CD14-positive monocyte (primary cell): ENCODE measurements around the gene NDRG3. TPM values are rescaled to one million over a fixed set of nuclear protein-coding genes. Genes with fewer than 3 reads are reported as not detected.
"Not testable (repeated sequence)": the region's sequence is repeated elsewhere in the genome, so short reads cannot be mapped to it uniquely, and the experiment has no call there.

Source experiments
- DNase-seq, 3 donors: peaks; one replicate each; pipeline ENCODE4 v3.0.0-alpha.2; 2011 to 2022
- H2AFZ ChIP-seq: 2 replicates; pipeline ENCODE4 v1.6.0; 2012; ENCODE audit warnings: mild to moderate bottlenecking, low read depth, low read length, inconsistent platforms; ENCODE audit not compliant: insufficient read depth, poor library complexity, severe bottlenecking
- H3K27ac ChIP-seq, 2 donors: 1 replicate in 1 of 2; 2 replicates in 1 of 2; pipeline ENCODE4 v1.5.1; 2012 to 2013; ENCODE audit warnings: low read length in 2 of 2, control low read depth in 1 of 2, inconsistent platforms in 1 of 2, low read depth in 1 of 2, mild to moderate bottlenecking in 1 of 2
- H3K27me3 ChIP-seq, 2 donors: one replicate each; pipeline versions ENCODE4 v1.6.0 to v1.6.1; 2011 to 2013; ENCODE audit warnings: low read length in 2 of 2; ENCODE audit not compliant: control insufficient read depth in 2 of 2, insufficient read depth in 2 of 2
- H3K36me3 ChIP-seq, 2 donors: replicated peaks in 1 of 2; 1 replicate in 1 of 2; 2 replicates in 1 of 2; pipeline versions ENCODE4 v1.5.1 to v1.6.1; 2012 to 2013; ENCODE audit warnings: low read length in 2 of 2, control low read depth in 1 of 2, inconsistent platforms in 1 of 2, mild to moderate bottlenecking in 1 of 2; ENCODE audit not compliant: insufficient read depth in 2 of 2, control insufficient read depth in 1 of 2
- H3K4me1 ChIP-seq, 2 donors: 1 replicate in 1 of 2; 2 replicates in 1 of 2; pipeline versions ENCODE4 v1.5.1 to v1.6.1; 2012 to 2013; ENCODE audit warnings: low read length in 2 of 2, control low read depth in 1 of 2, inconsistent platforms in 1 of 2, mild to moderate bottlenecking in 1 of 2, moderate library complexity in 1 of 2; ENCODE audit not compliant: insufficient read depth in 2 of 2, control insufficient read depth in 1 of 2
- H3K4me2 ChIP-seq: replicated peaks from 2 replicates; pipeline ENCODE3; 2012; ENCODE audit warnings: low read length, moderate library complexity, mild to moderate bottlenecking; ENCODE audit not compliant: poor library complexity, severe bottlenecking; ENCODE audit errors: extremely low read depth
- H3K4me3 ChIP-seq, 3 experiments: fragments of 200-600 bp in 1 of 3; sonication (generic) in 1 of 3; replicated peaks in 1 of 3; 1 replicate in 2 of 3; 2 replicates in 1 of 3; pipeline ENCODE4 v1.5.1; 2011 to 2013; ENCODE audit warnings: low read length in 3 of 3, mild to moderate bottlenecking in 3 of 3, control low read depth in 2 of 3, low read depth in 2 of 3, inconsistent platforms in 1 of 3, moderate library complexity in 1 of 3
- H3K79me2 ChIP-seq: 2 replicates; pipeline ENCODE4 v1.6.0; 2012; ENCODE audit warnings: mild to moderate bottlenecking, control low read depth, inconsistent platforms, low read length, moderate library complexity; ENCODE audit not compliant: insufficient read depth
- H3K9ac ChIP-seq: 2 replicates; pipeline ENCODE4 v1.6.0; 2017; ENCODE audit warnings: low read length, mild to moderate bottlenecking; ENCODE audit not compliant: insufficient read depth, poor library complexity, severe bottlenecking
- H3K9me3 ChIP-seq, 2 donors: replicated peaks in 1 of 2; 1 replicate in 1 of 2; 2 replicates in 1 of 2; pipeline versions ENCODE4 v1.5.1 to v1.6.1; 2012 to 2013; ENCODE audit warnings: low read length in 2 of 2, control low read depth in 1 of 2; ENCODE audit not compliant: control insufficient read depth in 1 of 2, insufficient read depth in 1 of 2
- H4K20me1 ChIP-seq: 2 replicates; pipeline ENCODE4 v1.6.0; 2012; ENCODE audit warnings: mild to moderate bottlenecking, low read length, control low read depth, moderate library complexity; ENCODE audit not compliant: insufficient read depth
- H3K27ac Mint-ChIP-seq, 7 donors: one replicate each; pipeline ENCODE4 v1.8.0; 2020; ENCODE audit warnings: mild to moderate bottlenecking in 7 of 7, mixed read lengths in 7 of 7, moderate library complexity in 6 of 7, inconsistent platforms in 2 of 7
- H3K27me3 Mint-ChIP-seq, 3 donors: one replicate each; pipeline ENCODE4 v1.8.0; 2021 to 2022; ENCODE audit warnings: low read depth in 3 of 3, mild to moderate bottlenecking in 3 of 3, mixed read lengths in 3 of 3, moderate library complexity in 3 of 3, inconsistent platforms in 1 of 3
- H3K36me3 Mint-ChIP-seq, 2 donors: one replicate each; pipeline ENCODE4 v1.8.0; 2020; ENCODE audit warnings: mixed read lengths in 2 of 2, inconsistent platforms in 1 of 2, mild to moderate bottlenecking in 1 of 2
- H3K4me1 Mint-ChIP-seq: one replicate; pipeline ENCODE4 v1.8.0; 2020; ENCODE audit warnings: mild to moderate bottlenecking, mixed read lengths
- H3K4me3 Mint-ChIP-seq, 2 donors: one replicate each; pipeline ENCODE4 v1.8.0; 2020; ENCODE audit warnings: mild to moderate bottlenecking in 2 of 2, mixed read lengths in 2 of 2, moderate library complexity in 1 of 2
- H3K9me3 Mint-ChIP-seq, 7 donors: one replicate each; pipeline ENCODE4 v1.8.0; 2020 to 2022; ENCODE audit warnings: mixed read lengths in 7 of 7, mild to moderate bottlenecking in 6 of 7, moderate library complexity in 6 of 7, inconsistent platforms in 2 of 7
- CTCF ChIP-seq: fragments of 200-600 bp; IDR thresholded peaks from one replicate; pipeline ENCODE4 v1.8.0; 2022; ENCODE audit warnings: antibody characterized with exemption, mild to moderate bottlenecking
- WGBS: methylation state at CpG from one replicate; pipeline ENCODE4 v1.1.5; 2013; ENCODE audit warnings: missing lambda C conversion rate; ENCODE audit not compliant: insufficient coverage; 5-methylcytosine and 5-hydroxymethylcytosine counted together
- intact Hi-C, 2 donors: fragments of 100-400 bp; cut with micrococcal nuclease; formaldehyde crosslinking; loops; one replicate each; pipeline versions ENCODE4 v1.15.0 to v1.15.1; 2023
- polyA plus RNA-seq, 3 donors: library from polyadenylated mRNA; depleted of rRNA in 1 of 3; unstranded in 2 of 3; stranded (reverse) in 1 of 3; fragments of 300-500 nt in 2 of 3; fragments of >200 nt in 1 of 3; fragmentation: Illumina TruSeq in 2 of 3; gene quantifications; 1 replicate in 2 of 3; 2 replicates in 1 of 3; pipeline ENCODE4 v1.2.3, GENCODE V29; 2012 to 2021

The NDRG3 gene
- polyA plus RNA-seq, 3 donors, result 16.0 to 23.2 (median 21.7) TPM

GRCh38 chr20:36700438-36700837 lies 45.5 kb downstream of the NDRG3 start:
- Histone ChIP-seq H3K9ac (no peak overlapping the region), H3K4me1 (no peaks in the 10 kb centered on the region), H3K79me2 (no peaks in the 10 kb centered on the region), H3K4me2 (no peak overlapping the region), H3K27ac (no peak overlapping the region), H3K27me3 (no peaks in the 10 kb centered on the region), H2AFZ (no peak overlapping the region), H3K36me3 (no peaks in the 10 kb centered on the region), H3K9me3 (no peaks in the 10 kb centered on the region), H3K4me3 (no peak overlapping the region), H4K20me1 (no peaks in the 10 kb centered on the region)
- peaks cover 0 to 3% (median 2%) of the 10 kb centered on the region in 3 donors for H3K27me3 Mint-ChIP-seq
- peak overlapping the region in 3 of 7 donors; percentile 37 to 68 (median 46) for H3K27ac Mint-ChIP-seq
- peaks cover 6 to 14% of the 10 kb centered on the region in 2 donors for H3K36me3 Mint-ChIP-seq
- H3K9me3 Mint-ChIP-seq, result peaks cover 0 to 7% (median 5%) of the 10 kb centered on the region in 7 donors
- intact Hi-C loops, result no loop called here
- no peak for DNase-seq
- no peak overlapping the region for H3K4me3 Mint-ChIP-seq
- 100% methylated on average over 2 of the region's 3 CpGs for WGBS
- peaks cover 3% of the 10 kb centered on the region for H3K4me1 Mint-ChIP-seq
- no peak for TF ChIP-seq CTCF

- H3K4me3 Mint-ChIP-seq, H3K27ac Mint-ChIP-seq, DNase-seq, H3K27ac ChIP-seq, H3K9ac ChIP-seq, H3K27me3 Mint-ChIP-seq, H3K4me3 ChIP-seq, H3K36me3 ChIP-seq, H3K4me1 ChIP-seq, H3K9me3 Mint-ChIP-seq, H3K79me2 ChIP-seq, H3K4me2 ChIP-seq, H3K27me3 ChIP-seq, H4K20me1 ChIP-seq, intact Hi-C loops, H3K4me1 Mint-ChIP-seq, H2AFZ ChIP-seq, H3K9me3 ChIP-seq: not testable (repeated sequence)
- 90% methylated on average over 3 of the region's 8 CpGs for WGBS
- peaks cover 6 to 12% of the 10 kb centered on the region in 2 donors for H3K36me3 Mint-ChIP-seq
These were observed 50.4 kb downstream of the NDRG3 start for GRCh38 chr20:36695467-36695866.
